Bronchial epithelial cell (primary cell): ENCODE results near the gene ACTR3. TPM values are rescaled to one million over a fixed set of nuclear protein-coding genes. Genes with fewer than 3 reads are reported as not detected.

Experiments
- DNase-seq: peaks from one replicate; pipeline ENCODE4 v3.0.0-alpha.2; 2010; ENCODE audit warnings: low read depth
- FAIRE-seq: peaks from 2 replicates; lab custom pipeline; 2011; peaks lifted over from hg19 to GRCh38; lab: Jason Lieb, UNC
- H3K27me3 ChIP-seq: 2 replicates; pipeline ENCODE4 v1.5.1; 2011; ENCODE audit warnings: low read length; ENCODE audit not compliant: control insufficient read depth, insufficient read depth
- H3K36me3 ChIP-seq: 2 replicates; pipeline ENCODE4 v1.5.1; 2011; ENCODE audit warnings: low read length; ENCODE audit not compliant: control insufficient read depth, insufficient read depth
- H3K4me3 ChIP-seq: 2 replicates; pipeline ENCODE4 v1.5.1; 2011; ENCODE audit warnings: mild to moderate bottlenecking, low read depth, low read length, control low read depth
- total RNA-seq: library from RNA; depleted of rRNA; stranded (reverse); fragments of >200 nt; gene quantifications from 2 replicates; pipeline ENCODE4 v1.2.1, GENCODE V29; 2014
- TF ChIP-seq, protein P1 (sequence below): IDR thresholded peaks from 2 replicates; pipeline ENCODE4 v1.5.1; 2011; ENCODE audit warnings: mild to moderate bottlenecking, moderate library complexity, low read length, control low read depth, inconsistent platforms; ENCODE audit not compliant: insufficient read depth, severe bottlenecking

Gene ACTR3
- total RNA-seq, 1 donor from 2014 or later = 214 TPM

DNA sequence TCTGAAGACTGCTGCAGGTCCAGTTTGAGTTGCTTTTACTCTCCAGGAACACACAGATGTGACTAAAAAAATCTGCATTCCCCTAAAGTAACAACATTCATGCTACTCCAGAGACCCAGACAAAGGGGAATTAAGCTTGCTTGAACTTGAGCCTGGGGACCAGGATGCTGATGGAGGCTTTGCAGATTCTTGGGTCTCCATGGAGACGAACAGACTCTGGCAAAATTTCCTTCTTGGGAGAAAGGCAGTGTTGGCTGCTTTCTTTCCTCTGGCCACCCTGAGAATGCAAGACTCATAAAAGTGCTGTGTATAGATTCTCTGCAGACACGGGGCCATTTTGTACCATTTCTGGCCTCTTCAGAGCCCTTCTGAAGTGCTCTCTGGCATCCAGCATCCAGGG, 112.0 kb downstream of the ACTR3 start:
- no peak for DNase-seq
- no peak overlapping the region for H3K4me3 ChIP-seq
- TF ChIP-seq, protein P1, sequence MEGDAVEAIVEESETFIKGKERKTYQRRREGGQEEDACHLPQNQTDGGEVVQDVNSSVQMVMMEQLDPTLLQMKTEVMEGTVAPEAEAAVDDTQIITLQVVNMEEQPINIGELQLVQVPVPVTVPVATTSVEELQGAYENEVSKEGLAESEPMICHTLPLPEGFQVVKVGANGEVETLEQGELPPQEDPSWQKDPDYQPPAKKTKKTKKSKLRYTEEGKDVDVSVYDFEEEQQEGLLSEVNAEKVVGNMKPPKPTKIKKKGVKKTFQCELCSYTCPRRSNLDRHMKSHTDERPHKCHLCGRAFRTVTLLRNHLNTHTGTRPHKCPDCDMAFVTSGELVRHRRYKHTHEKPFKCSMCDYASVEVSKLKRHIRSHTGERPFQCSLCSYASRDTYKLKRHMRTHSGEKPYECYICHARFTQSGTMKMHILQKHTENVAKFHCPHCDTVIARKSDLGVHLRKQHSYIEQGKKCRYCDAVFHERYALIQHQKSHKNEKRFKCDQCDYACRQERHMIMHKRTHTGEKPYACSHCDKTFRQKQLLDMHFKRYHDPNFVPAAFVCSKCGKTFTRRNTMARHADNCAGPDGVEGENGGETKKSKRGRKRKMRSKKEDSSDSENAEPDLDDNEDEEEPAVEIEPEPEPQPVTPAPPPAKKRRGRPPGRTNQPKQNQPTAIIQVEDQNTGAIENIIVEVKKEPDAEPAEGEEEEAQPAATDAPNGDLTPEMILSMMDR = no peak
- H3K27me3 ChIP-seq = no peaks in the 10 kb centered on the region
- FAIRE-seq = no peak
- no peaks in the 10 kb centered on the region for H3K36me3 ChIP-seq

DNA sequence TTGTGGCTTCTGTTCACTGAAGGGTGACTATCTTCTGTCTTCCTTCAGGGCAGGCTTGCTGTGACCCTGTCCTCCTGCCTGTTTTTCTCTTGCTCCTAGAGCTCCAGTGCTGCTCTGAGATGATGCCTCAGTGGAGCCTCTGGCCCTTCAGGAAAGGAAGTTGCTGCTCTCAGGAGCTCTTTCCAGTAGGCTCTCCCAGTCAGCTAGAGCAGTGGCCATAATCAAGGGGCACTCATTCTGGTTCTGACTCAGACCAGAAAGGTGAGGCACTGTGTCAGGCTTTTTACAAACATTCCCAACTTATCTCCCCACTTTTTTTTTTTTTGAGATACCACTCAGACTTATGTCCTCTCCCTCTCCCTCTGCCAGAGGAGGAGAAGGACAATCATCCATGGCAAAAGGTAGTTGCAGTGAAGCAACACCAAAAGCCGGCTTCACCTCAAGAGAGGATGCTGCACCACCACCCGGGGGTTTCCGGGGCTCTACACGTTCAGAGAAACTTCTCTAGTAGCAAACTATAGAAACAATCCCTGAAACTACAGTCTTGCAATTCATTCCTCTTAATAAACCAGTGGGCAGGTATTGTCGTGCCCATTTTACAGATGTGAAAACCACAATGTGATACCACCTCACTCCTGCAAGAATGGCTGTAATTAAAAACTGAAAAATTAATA, 115.4 kb downstream of the ACTR3 start:
- H3K27me3 ChIP-seq = no peaks in the 10 kb centered on the region
- no peak for FAIRE-seq
- TF ChIP-seq, protein P1 = no peak
- no peaks in the 10 kb centered on the region for H3K36me3 ChIP-seq
- no peak overlapping the region for H3K4me3 ChIP-seq
- no peak for DNase-seq

DNA sequence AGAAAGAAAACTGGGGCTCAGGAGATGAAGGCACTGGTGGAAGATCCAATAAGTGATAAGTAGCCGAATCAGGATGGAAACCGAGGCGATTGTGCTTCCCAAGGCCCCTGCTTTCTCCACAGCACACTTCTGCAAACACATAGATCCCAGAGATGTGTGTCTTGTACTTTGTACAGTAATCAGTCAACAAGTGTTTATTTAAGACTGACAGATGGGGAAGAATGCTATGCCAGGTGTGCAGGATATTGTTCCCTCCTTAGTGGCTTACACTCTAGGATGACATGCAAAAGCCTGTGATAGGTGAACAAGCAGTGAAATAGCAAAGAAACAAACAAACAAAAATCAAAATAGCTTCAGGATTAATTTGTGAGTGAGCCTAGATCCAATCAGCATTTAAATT, 116.6 kb downstream of the ACTR3 start:
- Histone ChIP-seq H3K4me3 (no peak overlapping the region), H3K36me3 (no peaks in the 10 kb centered on the region), H3K27me3 (no peaks in the 10 kb centered on the region)
- TF ChIP-seq, protein P1 = no peak
- no peak for FAIRE-seq
- DNase-seq = no peak

DNA sequence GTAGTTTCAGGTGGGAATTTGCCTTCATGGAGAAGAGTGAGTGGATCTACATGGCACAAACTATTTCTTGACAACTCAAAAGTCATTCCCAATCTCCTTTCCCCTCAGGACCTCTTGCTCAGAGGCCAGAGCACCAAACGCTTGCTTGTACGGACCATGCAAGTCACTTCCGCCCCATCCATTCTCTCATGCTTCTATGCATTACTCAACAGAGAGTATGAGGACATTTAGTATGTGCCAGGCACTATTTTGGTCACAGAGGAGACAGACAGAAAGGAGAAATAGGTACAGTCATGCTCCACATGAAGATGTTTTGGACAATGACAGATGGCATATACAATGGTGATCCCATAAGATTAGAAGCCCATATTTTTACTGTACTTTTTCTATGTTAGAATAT, 117.5 kb downstream of the ACTR3 start:
- H3K27me3 ChIP-seq = no peaks in the 10 kb centered on the region
- no peak for FAIRE-seq
- H3K4me3 ChIP-seq = no peak overlapping the region
- no peaks in the 10 kb centered on the region for H3K36me3 ChIP-seq
- TF ChIP-seq, protein P1 = no peak
- DNase-seq = no peak

DNA sequence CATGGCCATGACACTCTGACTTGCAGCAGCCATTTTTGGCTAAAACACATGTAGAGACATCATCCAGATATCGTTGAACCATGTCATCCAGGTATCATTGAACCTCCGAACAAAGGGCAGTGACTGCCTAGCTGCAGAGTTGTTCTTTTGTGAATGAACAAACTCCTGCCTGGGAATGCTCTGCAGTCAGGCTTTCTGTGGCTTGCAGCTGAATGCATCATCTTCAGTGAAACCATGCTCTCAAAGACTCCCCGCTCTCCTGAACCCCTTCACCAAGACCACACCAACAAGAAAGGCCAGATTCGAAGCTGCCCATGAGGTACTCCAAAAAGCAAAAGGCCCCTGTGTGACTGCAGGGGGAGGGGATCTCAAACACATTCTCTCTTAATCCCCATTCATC, 118.8 kb downstream of the ACTR3 start:
- FAIRE-seq = no peak
- H3K36me3 ChIP-seq = no peaks in the 10 kb centered on the region
- H3K4me3 ChIP-seq = no peak overlapping the region
- no peak for DNase-seq
- no peaks in the 10 kb centered on the region for H3K27me3 ChIP-seq
- TF ChIP-seq, protein P1 = no peak
